Vagina (tissue), 2 donors: ENCODE data around the gene DDX17. TPM values are rescaled to one million over a fixed set of nuclear protein-coding genes. Genes with fewer than 3 reads are reported as not detected.

Experiments
- DNase-seq, 2 donors: peaks; one replicate each; pipeline ENCODE4 v3.0.0-alpha.2; 2017; ENCODE audit errors: extremely low spot score in 2 of 2
- H3K27ac ChIP-seq: fragments of 200-600 bp; sonication (generic); one replicate; pipeline ENCODE4 v1.5.1; 2019
- H3K27me3 ChIP-seq: fragments of 200-600 bp; sonication (generic); one replicate; pipeline ENCODE4 v1.5.1; 2019
- H3K36me3 ChIP-seq, 2 donors: fragments of 200-600 bp; sonication (generic); one replicate each; pipeline ENCODE4 v1.5.1; 2017 to 2019
- H3K4me1 ChIP-seq: fragments of 200-600 bp; sonication (generic); one replicate; pipeline ENCODE4 v1.5.1; 2019
- H3K4me3 ChIP-seq, 2 donors: fragments of 200-600 bp; sonication (generic); 1 replicate in 1 of 2; 2 replicates in 1 of 2; pipeline ENCODE4 v1.5.1; 2016 to 2019
- H3K9me3 ChIP-seq: fragments of 200-600 bp; sonication (generic); one replicate; pipeline ENCODE4 v1.5.1; 2019
- CTCF ChIP-seq, 3 experiments: fragments of 450-650 bp in 2 of 3; fragments of 200-600 bp in 1 of 3; sonication (generic) in 1 of 3; IDR thresholded peaks; one replicate each; pipeline ENCODE4 v1.5.1; 2017 to 2019; ENCODE audit warnings: antibody characterized with exemption in 3 of 3, mild to moderate bottlenecking in 2 of 3, moderate library complexity in 2 of 3
- POLR2A ChIP-seq, 2 donors: fragments of 450-650 bp; IDR thresholded peaks; one replicate each; pipeline ENCODE4 v1.6.1; 2017; ENCODE audit warnings: antibody characterized with exemption in 2 of 2, mild to moderate bottlenecking in 2 of 2, moderate library complexity in 2 of 2
- POLR2AphosphoS5 ChIP-seq, 2 donors: sonication (generic); formaldehyde crosslinking; IDR thresholded peaks; one replicate each; pipeline ENCODE4 v1.9.0; 2017; ENCODE audit warnings: antibody characterized with exemption in 2 of 2, mild to moderate bottlenecking in 2 of 2, low read depth in 1 of 2; ENCODE audit not compliant: insufficient read depth in 1 of 2
- intact Hi-C: fragments of 100-400 bp; cut with DNase I; formaldehyde crosslinking; loops from one replicate; pipeline ENCODE4 v1.15.1; 2023
- total RNA-seq: library from RNA; depleted of rRNA; stranded (reverse); fragments of >200 nt; gene quantifications from one replicate; pipeline ENCODE4 v1.2.3, GENCODE V29; 2016

DDX17 gene
- total RNA-seq, 1 donor from 2014 or later: 1,042 TPM

- TF ChIP-seq POLR2A (IDR thresholded peaks at IDR 0.05) (no peak), CTCF (IDR thresholded peaks at IDR 0.05) (no peak), POLR2AphosphoS5 (IDR thresholded peaks at IDR 0.05; ENCODE audit: insufficient read depth in 1 of 2, low read depth in 1 of 2) (no peak)
- H3K9me3 ChIP-seq: no peaks in the 10 kb centered on the region
- no peak overlapping the region for H3K4me3 ChIP-seq
- H3K36me3 ChIP-seq: no peaks in the 10 kb centered on the region
- intact Hi-C loops: no loop called here
- no peaks in the 10 kb centered on the region for H3K27me3 ChIP-seq
- H3K27ac ChIP-seq: no peak overlapping the region
- no peaks in the 10 kb centered on the region for H3K4me1 ChIP-seq
- no peak for DNase-seq
These were observed 62.2 kb downstream of the DDX17 start for GRCh38 chr22:38443628-38444521.

GRCh38 chr22:38442967-38443627 lies 63.0 kb downstream of the DDX17 start:
- Histone ChIP-seq H3K27me3 (no peaks in the 10 kb centered on the region), H3K36me3 (no peaks in the 10 kb centered on the region), H3K4me1 (no peaks in the 10 kb centered on the region), H3K27ac (no peak overlapping the region), H3K9me3 (no peaks in the 10 kb centered on the region), H3K4me3 (no peak overlapping the region)
- TF ChIP-seq POLR2A (IDR thresholded peaks at IDR 0.05) (no peak), POLR2AphosphoS5 (IDR thresholded peaks at IDR 0.05; ENCODE audit: insufficient read depth in 1 of 2, low read depth in 1 of 2) (no peak), CTCF (IDR thresholded peaks at IDR 0.05) (no peak)
- intact Hi-C loops: no loop called here
- DNase-seq: no peak

- H3K27ac ChIP-seq: no peak overlapping the region
- H3K4me3 ChIP-seq: no peak overlapping the region
- no peaks in the 10 kb centered on the region for H3K36me3 ChIP-seq
- DNase-seq: no peak
- H3K4me1 ChIP-seq: no peaks in the 10 kb centered on the region
- no peaks in the 10 kb centered on the region for H3K27me3 ChIP-seq
- TF ChIP-seq POLR2A (IDR thresholded peaks at IDR 0.05) (no peak), POLR2AphosphoS5 (IDR thresholded peaks at IDR 0.05; ENCODE audit: insufficient read depth in 1 of 2, low read depth in 1 of 2) (no peak), CTCF (IDR thresholded peaks at IDR 0.05) (no peak)
- no peaks in the 10 kb centered on the region for H3K9me3 ChIP-seq
- intact Hi-C loops: no loop called here
These were observed 64.4 kb downstream of the DDX17 start for GRCh38 chr22:38441620-38442287.

- Histone ChIP-seq H3K27me3 (no peaks in the 10 kb centered on the region), H3K4me3 (no peak overlapping the region), H3K27ac (no peak overlapping the region), H3K36me3 (no peaks in the 10 kb centered on the region), H3K4me1 (no peaks in the 10 kb centered on the region), H3K9me3 (no peaks in the 10 kb centered on the region)
- no peak for DNase-seq
- intact Hi-C loops: no loop called here
- TF ChIP-seq CTCF (IDR thresholded peaks at IDR 0.05) (no peak), POLR2A (IDR thresholded peaks at IDR 0.05) (no peak), POLR2AphosphoS5 (IDR thresholded peaks at IDR 0.05; ENCODE audit: insufficient read depth in 1 of 2, low read depth in 1 of 2) (no peak)
These were observed 65.3 kb downstream of the DDX17 start for GRCh38 chr22:38440747-38441350.
